NCI-H2227 (cell line): Measurements from ENCODE around the gene PPM1D.
A peak's percentile ranks its signal among the peaks of the same experiment; 100 is the strongest.
"Not testable (repeated sequence)": the region's sequence is repeated elsewhere in the genome, so short reads cannot be mapped to it uniquely, and the experiment has no call there.

ENCODE experiments used
- DNase-seq: peaks from one replicate; lab custom pipeline; 2025; ENCODE audit not compliant: unreplicated experiment; lab: John Stamatoyannopoulos, UW

The PPM1D gene

GRCh38 chr17:60599620-60600489 lies at the start of gene PPM1D:
TSS of gene PPM1D (plus strand) at chr17:60600193. CDS start at chr17:60600415, 222 bp downstream.
- DNase-seq, result peak; percentile 99

DNA sequence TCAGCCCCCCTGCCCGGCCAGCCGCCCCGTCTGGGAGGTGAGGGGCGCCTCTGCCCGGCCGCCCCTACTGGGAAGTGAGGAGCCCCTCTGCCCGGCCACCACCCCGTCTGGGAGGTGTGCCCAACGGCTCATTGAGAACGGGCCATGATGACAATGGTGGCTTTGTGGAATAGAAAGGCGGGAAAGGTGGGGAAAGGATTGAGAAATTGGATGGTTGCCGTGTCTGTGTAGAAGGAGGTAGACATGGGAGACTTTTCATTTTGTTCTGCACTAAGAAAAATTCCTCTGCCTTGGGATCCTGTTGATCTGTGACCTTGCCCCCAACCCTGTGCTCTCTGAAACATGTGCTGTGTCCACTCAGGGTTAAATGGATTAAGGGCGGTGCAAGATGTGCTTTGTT lies 47.7 kb upstream of the PPM1D start:
- not testable (repeated sequence) for DNase-seq

GRCh38 chr17:60554377-60554788 lies 45.6 kb upstream of the PPM1D start:
- peak; percentile 7 for DNase-seq

- DNase-seq, result no peak
Observed at GRCh38 chr17:60555786-60556185, 44.2 kb upstream of the PPM1D start.

GRCh38 chr17:60557805-60558204 lies 42.2 kb upstream of the PPM1D start:
- DNase-seq, result no peak

GRCh38 chr17:60559659-60559994 lies 40.4 kb upstream of the PPM1D start:
- DNase-seq, result no peak

GRCh38 chr17:60559995-60560859 lies 39.8 kb upstream of the PPM1D start:
- DNase-seq, result no peak

DNA sequence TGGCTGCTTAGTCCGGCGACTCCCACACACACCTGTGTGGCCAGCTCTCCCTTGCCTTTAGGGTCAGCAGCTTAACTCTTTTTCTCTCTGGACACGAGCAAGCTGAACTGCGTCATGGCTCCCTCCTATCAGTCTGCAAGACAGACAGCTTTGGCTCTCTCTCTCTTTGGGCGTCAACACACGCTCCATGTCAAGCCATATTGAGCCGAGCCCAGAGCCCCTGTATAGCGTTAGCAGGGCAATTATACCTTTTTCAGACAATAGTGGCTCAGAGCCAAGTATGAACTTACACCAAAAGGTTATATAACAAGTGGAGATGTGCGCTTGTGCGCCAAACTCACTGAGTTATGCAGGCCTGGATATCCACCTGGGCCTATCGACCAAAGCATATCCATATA lies 39.1 kb upstream of the PPM1D start:
- no peak for DNase-seq

DNA sequence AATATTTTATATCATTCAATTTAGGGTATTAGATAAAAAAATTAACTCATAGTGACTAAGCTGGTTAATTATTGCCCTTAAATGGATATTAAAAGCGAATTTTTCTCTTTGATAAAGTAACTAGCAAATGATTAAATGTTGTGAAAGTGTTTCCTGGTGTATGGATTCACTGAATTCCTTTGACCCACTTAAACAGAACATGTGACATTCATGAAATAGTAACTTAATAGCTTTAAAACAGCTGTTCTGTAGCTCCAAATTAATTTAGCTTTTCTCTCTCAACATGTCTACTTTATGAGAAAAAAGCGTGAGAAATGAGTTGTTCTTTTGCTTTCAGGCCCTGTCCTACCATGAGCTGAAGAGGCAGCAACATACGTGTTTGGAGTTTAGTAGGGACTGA lies 37.6 kb upstream of the PPM1D start:
- DNase-seq, result no peak

GRCh38 chr17:60563743-60564142 lies 36.2 kb upstream of the PPM1D start:
- DNase-seq, result no peak

DNA sequence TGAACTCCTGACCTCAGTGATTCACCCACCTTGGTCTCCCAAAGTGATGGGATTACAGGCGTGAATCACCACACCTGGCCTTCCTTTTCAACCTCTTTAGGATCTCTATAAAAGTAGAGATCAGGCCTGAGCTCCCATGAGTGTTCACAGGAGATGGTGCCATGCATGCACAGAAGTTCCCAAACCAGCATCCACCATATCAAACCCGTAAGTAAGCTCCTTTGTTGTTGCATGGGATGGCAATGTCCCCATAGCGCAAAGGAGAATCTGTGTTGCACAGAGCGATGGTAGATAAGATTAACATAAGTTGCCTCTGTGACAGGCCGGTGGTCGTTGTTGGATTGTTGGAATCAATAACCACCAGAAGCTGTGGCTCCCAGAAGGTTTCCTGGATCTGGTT lies 34.8 kb upstream of the PPM1D start:
- no peak for DNase-seq

- no peak for DNase-seq
Observed at GRCh38 chr17:60573236-60574051, 26.5 kb upstream of the PPM1D start.

DNA sequence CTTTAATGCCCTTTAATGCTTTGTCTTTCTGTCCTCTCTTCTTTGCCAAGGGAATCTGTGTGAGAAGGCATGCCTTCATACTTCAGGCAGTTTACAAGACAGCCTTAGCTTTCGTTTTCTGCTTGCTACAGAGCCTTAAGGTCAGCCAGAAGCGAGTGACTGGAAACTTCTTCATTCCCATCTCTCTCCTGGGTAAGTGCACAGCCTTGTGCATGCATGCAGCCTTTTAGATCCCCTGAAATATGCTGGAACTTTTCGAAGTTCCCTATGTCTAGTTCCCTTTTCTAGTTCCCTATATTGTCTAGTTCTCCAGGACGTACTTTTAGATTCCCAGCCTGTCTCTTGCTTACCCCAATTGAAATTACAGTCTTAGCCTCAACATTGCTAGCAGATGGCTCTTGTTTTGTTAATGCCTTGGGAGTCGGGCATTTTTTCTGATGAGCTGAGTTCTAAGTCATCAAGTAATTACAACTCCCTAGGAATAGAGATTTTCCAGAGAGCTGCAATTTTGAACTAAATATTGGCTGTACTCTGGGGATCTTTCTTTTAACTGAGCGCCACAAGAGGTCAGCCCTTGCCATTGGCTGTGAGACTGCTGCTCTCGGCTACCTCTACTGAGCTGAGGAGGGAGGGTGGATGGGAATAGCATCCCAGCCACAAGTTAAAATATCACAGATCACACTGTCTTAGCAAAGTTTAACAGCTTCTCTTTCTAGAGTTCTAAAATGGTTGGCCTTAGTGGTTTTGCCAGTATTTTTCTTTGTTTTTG lies 22.7 kb upstream of the PPM1D start:
- peak; percentile 36 for DNase-seq

DNA sequence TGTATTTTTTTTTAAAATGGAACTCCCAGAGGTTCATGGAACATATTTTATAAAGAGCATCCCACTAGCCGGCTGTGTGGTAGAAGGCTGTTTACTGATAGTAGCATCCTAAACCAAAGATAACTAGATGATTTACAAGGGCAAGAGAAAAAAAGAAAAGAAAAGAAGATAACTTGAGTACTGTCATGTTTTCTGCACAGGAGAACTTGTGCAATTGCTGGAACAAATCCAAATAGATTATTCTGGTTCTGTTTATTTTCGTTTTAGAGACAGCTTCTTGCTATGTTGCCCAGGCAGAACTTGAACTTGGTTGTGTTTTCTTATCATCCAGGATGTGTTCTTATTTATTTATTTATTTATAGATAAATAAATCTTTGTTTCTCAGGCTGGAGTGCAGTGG lies 20.9 kb upstream of the PPM1D start:
- DNase-seq, result no peak

- DNase-seq, result no peak
Observed at GRCh38 chr17:60579551-60579950, 20.4 kb upstream of the PPM1D start.

GRCh38 chr17:60583008-60583407 lies 17.0 kb upstream of the PPM1D start:
- DNase-seq, result no peak

GRCh38 chr17:60585887-60586286 lies 14.1 kb upstream of the PPM1D start:
- DNase-seq, result no peak

- DNase-seq, result no peak
Observed at GRCh38 chr17:60586288-60586974, 13.6 kb upstream of the PPM1D start.

DNA sequence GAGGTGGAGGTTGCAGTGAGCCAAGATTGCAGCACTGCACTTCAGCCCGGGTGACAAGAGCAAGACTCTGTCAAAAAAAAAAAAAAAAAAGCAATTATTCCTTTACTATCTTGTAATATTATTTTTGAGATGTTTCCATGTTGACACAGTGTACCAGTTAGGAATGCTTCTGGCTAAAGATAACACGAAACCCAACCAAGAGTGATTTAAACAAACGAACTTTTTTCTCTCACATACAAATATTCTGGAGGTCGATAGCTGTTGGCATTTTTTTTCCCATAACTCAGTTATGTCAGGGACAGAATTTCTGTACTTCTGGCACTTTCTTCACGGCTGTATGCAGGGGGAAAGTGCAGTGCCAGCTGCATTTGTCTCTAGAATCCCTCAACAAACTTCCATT lies 9.9 kb upstream of the PPM1D start:
- no peak for DNase-seq

- no peak for DNase-seq
Observed at GRCh38 chr17:60592750-60593149, 7.2 kb upstream of the PPM1D start.
